Measurements from ENCODE around the gene LMO1. TPM values are rescaled to one million over a fixed set of nuclear protein-coding genes. Genes with fewer than 3 reads are reported as not detected.

Gene LMO1
- total and polyA plus RNA-seq, 2 of the 8 experiments (the other 6 are each of a cell fraction or from before 2014, with no cell fraction given) = 0.17 TPM; not detected in 1

DNA sequence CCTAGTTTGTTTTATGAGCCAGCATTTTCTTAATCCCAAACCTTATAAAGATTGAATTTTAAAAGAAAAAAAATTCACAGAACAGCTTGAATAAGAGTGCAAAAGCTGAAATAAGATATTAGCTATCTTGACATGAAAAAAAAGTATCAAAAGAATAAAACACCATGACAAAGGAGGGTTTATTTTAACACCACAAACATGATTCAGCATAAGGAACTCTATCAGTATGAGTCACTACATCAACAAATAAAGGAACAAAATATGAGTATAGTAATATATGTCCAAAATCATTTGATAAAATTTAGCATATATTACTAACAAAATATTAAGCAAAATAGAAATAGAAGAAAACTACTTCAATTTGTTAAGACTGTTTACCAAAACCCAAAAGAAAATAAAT lies 9.6 kb upstream of the LMO1 start:
- FAIRE-seq = no peak
- Histone ChIP-seq H3K27me3 (replicated peaks in 1 of 4; ENCODE audit: control insufficient read depth in 3 of 4, extremely low read depth in 1 of 4, insufficient read depth in 3 of 4, low read length in 3 of 4) (peaks cover 18 to 27% (median 23%) of the 10 kb centered on the region in 4 experiments), H3K56ac (replicated peaks; ENCODE audit: insufficient read length, low read depth, low read length) (no peak overlapping the region)

More for the DNA sequence above, 9.6 kb upstream of the LMO1 start:
- no peaks in the 10 kb centered on the region for H3K79me1 ChIP-seq (ENCODE audit: low read depth, low read length)
- POLR2A ChIA-PET (ENCODE audit: partially characterized antibody) = no interaction called here
- peaks cover 0 to 3% (median 0%) of the 10 kb centered on the region in 4 experiments; a peak in 3 of 7 replicates for H3K4me1 ChIP-seq (replicated peaks in 1 of 4; ENCODE audit: control insufficient read depth in 3 of 4, insufficient read depth in 4 of 4, low read length in 3 of 4)
- H4K91ac ChIP-seq (replicated peaks; ENCODE audit: insufficient read length, low read length) = no peak overlapping the region
- H3K18ac ChIP-seq (ENCODE audit: extremely low read depth, low read length) = no peak overlapping the region
- H3K79me2 ChIP-seq (ENCODE audit: control insufficient read depth in 1 of 2, insufficient read depth in 2 of 2, low read length in 2 of 2) = no peaks in the 10 kb centered on the region
- TF ChIP-seq NRF1 (IDR thresholded peaks at IDR 0.05; ENCODE audit: low read depth, low read length) (no peak), TCF12 (IDR thresholded peaks at IDR 0.05; ENCODE audit: low read depth, low read length) (no peak)
- no peak overlapping the region for H2BK15ac ChIP-seq (ENCODE audit: low read length)
- no peak overlapping the region for H3K23ac ChIP-seq (ENCODE audit: insufficient read length)
- H3K36me3 ChIP-seq (ENCODE audit: control insufficient read depth in 2 of 4, insufficient read depth in 4 of 4, low read length in 3 of 4) = peaks cover 0 to 3% (median 0%) of the 10 kb centered on the region in 4 experiments; a peak in 1 of 8 replicates
- no peak overlapping the region for H4K8ac ChIP-seq (ENCODE audit: extremely low read depth, insufficient read depth, low read length)
- CTCF ChIA-PET (ENCODE audit: partially characterized antibody) = interaction anchor here (0.7 to 1.4 kb wide), 2 partner anchors 9 to 44 kb away, joined by 3 to 5 read pairs; partner anchors contain the start of gene LMO1
- H2BK12ac ChIP-seq (ENCODE audit: low read depth, low read length) = no peak overlapping the region
- H3K23me2 ChIP-seq (ENCODE audit: low read depth, low read length) = no peaks in the 10 kb centered on the region; the same call in 1 of the 2 replicates
- H2BK120ac ChIP-seq (replicated peaks; ENCODE audit: low read depth, low read length) = no peak overlapping the region
- no peak overlapping the region for H3K4ac ChIP-seq (replicated peaks; ENCODE audit: insufficient read length, low read depth, low read length)
- no peak overlapping the region for H3K4me3 ChIP-seq (ENCODE audit: extremely low read depth in 1 of 4, insufficient read depth in 2 of 4, low read depth in 3 of 4, low read length in 4 of 4)
- no peak overlapping the region for H3K27ac ChIP-seq (ENCODE audit: low read depth, low read length)
- no peak overlapping the region for H4K5ac ChIP-seq (ENCODE audit: insufficient read length, low read depth, low read length)
- H3K14ac ChIP-seq (ENCODE audit: insufficient read length) = no peak overlapping the region
- H2BK20ac ChIP-seq (ENCODE audit: low read length) = no peak overlapping the region
- peaks cover 0 to 3% of the 10 kb centered on the region in 2 experiments for H4K20me1 ChIP-seq (replicated peaks in 1 of 2; ENCODE audit: control insufficient read depth in 1 of 2, insufficient read depth in 2 of 2, low read length in 2 of 2)
- no peak overlapping the region for H2AFZ ChIP-seq (ENCODE audit: low read length)
- no peak overlapping the region for H3K9ac ChIP-seq (replicated peaks in 1 of 4; ENCODE audit: extremely low read depth in 1 of 4, low read depth in 3 of 4, low read length in 3 of 4)
- DNase-seq (ENCODE audit: low read depth in 1 of 2, low spot score in 2 of 2) = no peak
- no peak overlapping the region for H2BK5ac ChIP-seq (ENCODE audit: low read depth, low read length)
- no peak overlapping the region for H2AK5ac ChIP-seq (ENCODE audit: low read depth, low read length)
- no peaks in the 10 kb centered on the region for H3K9me3 ChIP-seq (ENCODE audit: insufficient read depth in 2 of 2, low read depth in 1 of 2, low read length in 1 of 2)
- H3K4me2 ChIP-seq (ENCODE audit: insufficient read depth in 1 of 2, low read depth in 2 of 2, low read length in 2 of 2) = no peak overlapping the region
